Osteocyte (in vitro differentiated cells): ENCODE results near the gene RNF113B. TPM values are rescaled to one million over a fixed set of nuclear protein-coding genes. Genes with fewer than 3 reads are reported as not detected.

Experiments
- DNase-seq: peaks from one replicate; pipeline ENCODE4 v3.0.0; 2021; ENCODE audit warnings: mixed read lengths; ENCODE audit not compliant: unreplicated experiment; ENCODE audit errors: extremely low spot score
- H3K27ac Mint-ChIP-seq: one replicate; pipeline ENCODE4 v1.8.0; 2021; ENCODE audit warnings: mild to moderate bottlenecking, mixed read lengths; ENCODE audit not compliant: unreplicated experiment
- H3K27me3 Mint-ChIP-seq: one replicate; pipeline ENCODE4 v1.8.0; 2021; ENCODE audit warnings: mixed read lengths; ENCODE audit not compliant: unreplicated experiment
- H3K36me3 Mint-ChIP-seq: one replicate; pipeline ENCODE4 v1.8.0; 2021; ENCODE audit warnings: mixed read lengths; ENCODE audit not compliant: unreplicated experiment
- H3K4me1 Mint-ChIP-seq: one replicate; pipeline ENCODE4 v1.8.0; 2021; ENCODE audit warnings: mixed read lengths; ENCODE audit not compliant: unreplicated experiment
- H3K4me3 Mint-ChIP-seq: one replicate; pipeline ENCODE4 v1.8.0; 2021; ENCODE audit warnings: mild to moderate bottlenecking, moderate library complexity, mixed read lengths; ENCODE audit not compliant: unreplicated experiment
- H3K9me3 Mint-ChIP-seq: one replicate; pipeline ENCODE4 v1.8.0; 2021; ENCODE audit warnings: mixed read lengths; ENCODE audit not compliant: unreplicated experiment
- CTCF ChIP-seq: fragments of 200-600 bp; sonication (generic); IDR thresholded peaks from 2 replicates; pipeline ENCODE4 v1.5.0; 2021; ENCODE audit warnings: antibody characterized with exemption, mild to moderate bottlenecking, moderate library complexity
- total RNA-seq: library from RNA; stranded (reverse); gene quantifications from 2 replicates; pipeline ENCODE4 v1.2.1, GENCODE V29; 2021

Gene RNF113B
- total RNA-seq, 1 donor from 2014 or later = not detected

GRCh38 chr13:98222816-98223215, 45.7 kb upstream of the RNF113B start:
- DNase-seq = no peak
- H3K36me3 Mint-ChIP-seq = peaks cover 31% of the 10 kb centered on the region
- no peak overlapping the region for H3K4me3 Mint-ChIP-seq
- no peaks in the 10 kb centered on the region for H3K9me3 Mint-ChIP-seq
- no peak for TF ChIP-seq CTCF
- peaks cover 43% of the 10 kb centered on the region for H3K4me1 Mint-ChIP-seq
- no peaks in the 10 kb centered on the region for H3K27me3 Mint-ChIP-seq
- H3K27ac Mint-ChIP-seq = no peak overlapping the region

GRCh38 chr13:98222081-98222554, 45.0 kb upstream of the RNF113B start:
- no peaks in the 10 kb centered on the region for H3K27me3 Mint-ChIP-seq
- TF ChIP-seq CTCF = no peak
- DNase-seq = no peak
- H3K27ac Mint-ChIP-seq = peak overlapping the region; percentile 62
- H3K4me3 Mint-ChIP-seq = no peak overlapping the region
- H3K36me3 Mint-ChIP-seq = peaks cover 31% of the 10 kb centered on the region
- no peaks in the 10 kb centered on the region for H3K9me3 Mint-ChIP-seq
- H3K4me1 Mint-ChIP-seq = peaks cover 46% of the 10 kb centered on the region

- H3K27me3 Mint-ChIP-seq = no peaks in the 10 kb centered on the region
- no peak overlapping the region for H3K4me3 Mint-ChIP-seq
- no peak overlapping the region for H3K27ac Mint-ChIP-seq
- H3K9me3 Mint-ChIP-seq = no peaks in the 10 kb centered on the region
- no peak for TF ChIP-seq CTCF
- H3K4me1 Mint-ChIP-seq = peaks cover 55% of the 10 kb centered on the region
- DNase-seq = no peak
- peaks cover 26% of the 10 kb centered on the region for H3K36me3 Mint-ChIP-seq
These were observed 44.2 kb upstream of the RNF113B start for GRCh38 chr13:98221234-98221633.

- no peaks in the 10 kb centered on the region for H3K9me3 Mint-ChIP-seq
- H3K4me3 Mint-ChIP-seq = no peak overlapping the region
- H3K27ac Mint-ChIP-seq = no peak overlapping the region
- peaks cover 64% of the 10 kb centered on the region for H3K4me1 Mint-ChIP-seq
- no peak for TF ChIP-seq CTCF
- no peak for DNase-seq
- H3K27me3 Mint-ChIP-seq = no peaks in the 10 kb centered on the region
- peaks cover 24% of the 10 kb centered on the region for H3K36me3 Mint-ChIP-seq
These were observed 43.3 kb upstream of the RNF113B start for GRCh38 chr13:98220271-98220791.

GRCh38 chr13:98219685-98220084, 42.6 kb upstream of the RNF113B start:
- Mint-ChIP-seq H3K4me3 (no peak overlapping the region), H3K36me3 (peaks cover 25% of the 10 kb centered on the region), H3K9me3 (no peaks in the 10 kb centered on the region), H3K27ac (no peak overlapping the region), H3K4me1 (peaks cover 66% of the 10 kb centered on the region), H3K27me3 (no peaks in the 10 kb centered on the region)
- no peak for TF ChIP-seq CTCF
- DNase-seq = no peak
